Raji (cell line): Measurements from ENCODE around the gene CYP3A4.

Experiments used
- POLR2A ChIP-seq: IDR thresholded peaks from 2 replicates; pipeline ENCODE4 v1.6.1; 2011; ENCODE audit warnings: low read depth, low read length, control low read depth; ENCODE audit not compliant: insufficient read depth

Gene CYP3A4

DNA sequence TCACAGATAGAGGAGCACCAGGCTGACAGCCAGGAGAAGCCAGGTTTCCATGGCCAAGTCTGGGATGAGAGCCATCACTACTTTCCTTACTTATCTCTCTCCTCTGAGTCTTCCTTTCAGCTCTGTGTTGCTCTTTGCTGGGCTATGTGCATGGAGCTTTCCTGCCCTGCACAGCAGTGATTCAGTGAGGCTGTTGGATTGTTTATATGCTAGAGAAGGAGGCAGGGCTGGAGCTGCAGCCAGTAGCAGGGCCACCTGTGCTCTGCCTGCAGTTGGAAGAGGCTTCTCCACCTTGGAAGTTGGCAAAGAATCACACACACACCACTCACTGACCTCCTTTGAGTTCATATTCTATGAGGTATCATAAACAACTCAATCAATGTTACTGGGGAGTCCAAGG is at the start of gene CYP3A4:
CYP3A4 (minus strand) TSS at position 178 of the 400 bp plus-strand sequence; CDS start at position 75, 103 bp downstream.
- TF ChIP-seq POLR2A, result no peak

DNA sequence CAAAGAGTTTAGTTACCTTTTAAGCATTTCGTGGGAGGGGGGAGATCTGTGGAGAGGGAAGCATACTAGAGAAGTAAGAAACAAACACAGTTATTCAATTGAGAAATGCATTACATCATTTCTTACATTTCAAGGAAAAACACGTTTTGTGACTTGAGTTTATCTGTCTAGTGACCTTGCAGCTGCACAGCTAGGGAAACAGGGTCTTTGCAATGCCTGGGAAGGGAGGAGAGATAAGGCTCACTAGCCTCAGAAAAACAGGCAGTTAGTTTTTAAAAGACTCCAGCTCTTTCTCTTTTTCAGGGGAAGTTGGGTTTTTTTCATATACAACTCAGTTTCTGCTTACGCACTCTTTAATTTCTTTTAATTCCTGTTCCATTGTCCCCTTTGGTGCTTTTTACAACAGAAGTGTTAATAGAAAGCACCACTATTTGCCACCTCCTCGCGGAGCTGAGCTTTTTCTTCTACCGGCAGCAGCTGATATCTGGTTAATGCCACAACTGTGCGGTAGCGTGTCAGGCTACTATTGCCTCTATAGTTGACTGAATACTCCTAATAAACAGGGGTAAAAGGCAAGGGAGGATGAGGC is 49.4 kb upstream of the CYP3A4 start:
- no peak for TF ChIP-seq POLR2A

DNA sequence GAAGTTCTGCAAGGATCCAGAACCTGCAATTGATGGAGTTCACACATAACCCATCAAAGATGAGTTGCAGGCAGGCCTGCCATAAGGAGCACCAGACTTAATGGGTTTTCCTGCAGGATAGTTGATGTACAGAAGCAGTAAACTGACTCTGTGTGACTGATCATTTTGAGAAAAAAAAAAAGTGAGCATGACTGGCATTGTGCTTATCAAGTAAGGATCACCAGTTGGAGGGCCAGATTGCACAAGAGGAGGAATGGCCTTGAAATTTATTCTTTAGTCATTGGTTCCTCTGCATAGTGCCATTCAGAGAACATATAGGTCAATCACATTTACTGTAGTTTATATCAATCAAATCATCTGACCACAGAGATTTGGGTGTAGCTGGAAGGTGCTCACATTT is 47.6 kb upstream of the CYP3A4 start:
- no peak for TF ChIP-seq POLR2A

DNA sequence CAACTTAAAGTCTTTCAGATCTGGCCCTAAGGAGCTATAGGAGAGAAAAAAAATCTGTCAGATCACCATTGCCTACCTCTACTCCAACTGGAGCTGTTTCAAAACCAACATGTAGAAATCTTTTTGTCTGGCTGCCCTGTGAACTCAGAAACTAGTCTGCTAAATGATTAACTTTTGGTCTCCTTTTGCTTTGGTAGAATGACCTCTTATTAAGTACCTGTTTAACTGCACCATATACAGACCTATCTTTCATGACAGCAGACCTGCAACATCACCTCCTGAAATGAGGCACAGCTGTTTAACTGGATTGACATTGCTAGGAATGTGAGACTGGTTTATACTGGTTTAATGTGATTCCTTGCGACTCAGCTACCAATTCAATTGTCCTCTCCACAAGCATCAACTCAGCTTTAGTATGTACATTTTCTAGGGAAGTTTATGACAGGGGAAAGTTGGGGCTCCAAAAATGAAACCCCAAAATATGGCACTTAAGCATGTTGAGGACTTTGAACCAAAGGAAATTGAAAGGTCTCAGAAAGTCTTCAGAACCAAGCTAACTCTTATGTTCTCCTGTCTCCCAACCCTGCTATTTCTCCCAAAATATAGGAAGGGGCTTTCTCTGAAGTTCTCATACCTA is 45.7 kb upstream of the CYP3A4 start:
- no peak for TF ChIP-seq POLR2A

DNA sequence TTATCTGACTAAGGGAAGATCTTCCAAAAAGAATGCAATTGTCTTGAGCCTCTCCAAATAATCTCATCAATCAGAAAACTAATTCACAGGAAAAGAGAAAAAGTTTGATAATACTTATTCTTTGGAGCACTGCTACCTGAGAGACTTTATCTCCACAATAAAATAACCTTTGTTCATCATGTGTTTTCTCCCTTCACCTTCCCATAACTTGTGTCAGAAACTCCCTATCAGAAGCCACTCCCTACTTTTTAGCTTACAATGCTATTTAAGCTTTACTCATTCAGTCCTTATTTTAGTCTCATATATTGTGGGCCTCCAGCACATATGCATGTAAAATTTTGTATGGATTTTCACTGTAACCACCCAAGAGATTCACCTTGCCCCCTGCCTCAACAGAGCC is 44.8 kb upstream of the CYP3A4 start:
- TF ChIP-seq POLR2A, result no peak

DNA sequence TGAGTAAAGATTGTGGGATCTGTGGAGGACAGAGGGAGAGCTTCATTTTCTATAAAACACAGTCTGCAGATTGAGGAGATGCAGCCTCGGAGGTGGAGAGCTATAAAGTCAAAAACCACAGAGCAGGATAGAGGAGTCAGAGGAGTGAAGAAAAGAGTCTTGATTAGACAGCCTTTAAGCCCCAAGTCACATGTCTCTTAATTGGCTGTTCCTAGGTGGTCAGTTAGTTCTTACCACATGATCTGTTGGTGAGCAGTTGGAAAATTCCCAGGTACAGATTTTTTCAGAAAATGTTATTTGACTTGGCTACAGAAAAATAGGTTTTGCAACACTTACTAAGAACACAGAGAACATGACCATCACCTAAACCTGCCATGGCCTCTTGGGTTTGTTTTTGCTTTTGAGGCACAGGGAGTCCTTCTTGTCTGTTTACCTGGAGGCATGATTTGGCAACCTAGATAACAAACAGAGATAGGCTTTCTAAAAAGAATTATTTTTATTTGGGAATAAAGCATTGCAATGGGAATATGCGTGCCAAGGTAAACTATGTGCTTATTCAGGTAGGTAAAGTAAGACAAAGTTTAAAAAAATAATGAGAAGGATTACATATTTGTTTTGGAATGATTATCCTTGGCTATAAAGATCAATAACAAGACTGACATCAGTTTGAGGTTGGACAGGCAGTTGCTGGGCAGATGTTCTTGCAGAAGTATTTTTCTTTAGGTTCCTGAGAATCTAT is 43.2 kb upstream of the CYP3A4 start:
- no peak for TF ChIP-seq POLR2A

DNA sequence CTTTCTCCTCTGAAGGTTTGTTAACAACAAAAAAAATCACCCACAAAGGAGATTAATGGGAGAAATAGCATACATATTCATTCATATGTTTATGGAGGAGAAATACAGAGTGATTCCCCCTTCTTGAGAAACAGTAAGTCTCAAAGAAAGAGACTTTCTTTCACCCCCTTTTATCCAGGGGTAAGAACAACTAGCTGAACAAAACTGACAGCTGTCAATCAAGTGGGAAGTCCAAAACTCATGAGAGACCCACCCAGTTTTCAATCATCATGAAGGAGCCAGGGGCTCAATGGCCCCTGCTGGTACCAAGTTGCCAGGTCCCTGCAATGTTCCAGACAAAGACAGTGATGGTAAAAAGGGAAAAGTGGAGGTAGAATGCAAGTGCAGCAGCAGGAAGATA is 41.9 kb upstream of the CYP3A4 start:
- TF ChIP-seq POLR2A, result no peak

DNA sequence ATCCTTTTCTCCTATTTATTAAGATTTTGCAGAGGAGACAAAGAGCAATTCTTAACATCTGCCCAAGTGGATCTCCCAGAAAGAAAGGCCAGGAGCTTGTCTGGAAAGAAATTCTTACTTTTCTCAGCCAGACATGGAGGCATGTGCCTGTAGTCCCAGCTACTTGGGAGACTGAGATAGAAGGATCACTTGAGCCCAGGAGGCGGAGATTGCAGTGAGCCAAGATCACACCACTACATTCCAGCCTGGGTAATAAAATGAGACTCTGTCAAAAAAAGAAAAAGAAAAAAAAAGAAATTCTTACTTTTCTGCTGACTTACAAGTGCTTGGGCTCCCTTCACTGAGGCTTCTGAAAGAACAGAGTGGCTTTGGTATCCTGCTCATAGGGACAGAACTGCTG is 41.5 kb upstream of the CYP3A4 start:
- TF ChIP-seq POLR2A, result no peak

DNA sequence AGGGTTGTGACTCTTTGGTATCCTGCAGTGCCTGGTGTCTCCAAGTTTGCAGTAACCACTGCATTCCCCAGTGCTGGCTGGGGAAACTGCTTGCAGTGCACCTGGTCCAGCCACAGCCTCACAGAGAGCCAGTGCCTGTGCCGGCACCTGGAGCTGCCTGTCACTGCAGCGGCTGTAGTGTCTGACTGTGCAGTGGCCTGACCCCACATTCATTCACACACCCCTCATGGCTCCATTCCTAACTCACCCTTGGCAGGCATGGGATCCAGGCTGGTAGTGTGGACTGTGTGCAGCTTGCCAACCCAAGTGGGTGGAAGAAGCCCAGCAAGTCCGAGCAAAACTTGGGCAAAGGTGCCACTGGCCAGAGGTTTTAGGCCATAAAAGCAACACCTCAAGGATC is 40.1 kb upstream of the CYP3A4 start:
- TF ChIP-seq POLR2A, result no peak

DNA sequence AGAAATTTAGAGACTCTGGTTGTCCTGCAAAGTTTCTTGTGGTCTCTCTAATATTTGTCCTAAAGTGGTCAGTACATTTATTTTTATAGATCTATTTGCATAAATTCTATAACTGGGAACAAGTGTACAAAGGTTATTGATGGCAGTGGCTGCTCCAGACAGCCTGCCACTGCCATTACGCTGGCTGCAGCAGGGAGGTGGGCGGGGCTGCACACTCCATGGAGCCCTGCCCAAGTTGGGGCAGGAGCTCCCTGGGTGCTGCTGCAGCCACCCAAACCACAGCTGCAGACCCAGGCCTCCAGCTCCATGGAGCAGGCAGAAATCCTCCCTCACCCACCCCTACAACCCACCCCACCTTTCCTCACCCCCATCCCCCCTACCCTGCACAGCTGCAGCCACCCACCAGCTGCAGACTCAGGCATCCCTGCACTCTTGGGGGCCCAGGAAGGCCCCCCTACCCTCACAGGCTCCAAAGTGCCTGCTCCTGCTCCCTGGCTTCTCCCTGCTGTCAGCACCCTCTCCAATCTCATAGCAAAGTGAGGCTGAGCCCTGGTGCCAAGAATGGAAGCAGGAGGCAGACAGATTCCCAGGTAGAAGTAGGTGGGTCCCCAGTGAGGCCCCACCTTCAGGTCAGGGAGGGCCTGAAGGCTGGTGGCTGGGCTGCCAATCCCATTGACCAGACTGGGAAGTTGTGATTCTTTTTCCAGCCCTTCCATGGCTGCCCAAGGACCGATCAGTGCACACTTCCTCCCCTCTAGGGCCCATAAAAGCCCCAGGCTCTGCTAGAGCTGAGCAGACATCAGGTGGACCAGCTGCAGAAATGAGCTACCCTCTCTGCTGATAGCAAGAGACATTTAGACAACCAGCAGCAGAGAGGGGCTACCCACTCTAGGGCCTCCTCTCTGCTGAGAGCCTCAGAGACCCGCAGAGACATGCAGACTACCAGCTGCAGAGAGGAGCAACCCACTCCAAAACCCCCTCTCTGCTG is 39.0 kb upstream of the CYP3A4 start:
- no peak for TF ChIP-seq POLR2A

DNA sequence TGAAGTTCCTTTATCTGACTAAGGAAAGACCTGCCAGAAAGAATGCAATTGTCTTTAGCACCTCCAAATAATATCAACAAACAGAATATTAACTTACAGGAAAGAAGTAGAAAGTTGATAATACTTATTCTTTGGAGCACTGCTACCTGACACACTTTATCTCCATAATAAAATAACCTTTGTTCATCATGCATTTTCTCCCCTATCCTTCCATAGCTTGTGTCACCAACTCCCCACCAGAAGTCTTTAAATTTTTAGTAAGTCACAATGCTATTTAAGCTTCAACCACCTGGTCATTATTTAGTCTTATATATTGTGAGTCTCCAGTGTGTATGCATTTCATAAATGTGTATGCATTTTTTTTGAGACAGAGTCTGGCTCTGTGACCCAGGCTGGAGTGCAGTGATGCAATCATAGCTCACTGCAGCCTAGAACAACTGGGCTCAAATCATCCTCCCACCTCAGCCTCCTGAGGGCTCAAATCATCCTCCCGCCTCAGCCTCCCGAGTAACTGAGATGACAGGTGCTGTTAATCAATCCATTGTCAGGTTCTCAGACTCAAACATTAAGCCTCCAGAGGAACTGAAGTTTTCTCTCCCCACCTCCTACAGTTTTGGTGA is 36.5 kb upstream of the CYP3A4 start:
- TF ChIP-seq POLR2A, result no peak

DNA sequence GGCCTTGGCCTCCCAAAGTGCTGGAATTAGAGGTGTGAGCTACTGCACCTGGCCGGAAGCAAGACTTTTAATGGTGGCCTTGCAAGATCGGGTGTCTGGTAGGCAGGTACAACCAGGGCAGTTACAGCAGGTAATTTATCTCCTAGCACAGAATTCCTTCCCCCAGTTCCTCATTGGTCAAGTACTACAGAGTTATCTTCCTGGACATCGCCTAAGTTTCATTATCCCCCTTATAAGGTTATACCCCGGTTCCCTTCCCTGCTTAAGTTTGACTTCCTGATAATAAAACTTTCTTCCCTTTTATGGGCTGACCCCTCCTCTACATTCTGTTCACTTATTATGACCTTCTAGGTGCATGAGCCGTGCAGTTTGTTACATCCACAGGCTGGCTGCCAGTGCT is 24.8 kb upstream of the CYP3A4 start:
- no peak for TF ChIP-seq POLR2A

DNA sequence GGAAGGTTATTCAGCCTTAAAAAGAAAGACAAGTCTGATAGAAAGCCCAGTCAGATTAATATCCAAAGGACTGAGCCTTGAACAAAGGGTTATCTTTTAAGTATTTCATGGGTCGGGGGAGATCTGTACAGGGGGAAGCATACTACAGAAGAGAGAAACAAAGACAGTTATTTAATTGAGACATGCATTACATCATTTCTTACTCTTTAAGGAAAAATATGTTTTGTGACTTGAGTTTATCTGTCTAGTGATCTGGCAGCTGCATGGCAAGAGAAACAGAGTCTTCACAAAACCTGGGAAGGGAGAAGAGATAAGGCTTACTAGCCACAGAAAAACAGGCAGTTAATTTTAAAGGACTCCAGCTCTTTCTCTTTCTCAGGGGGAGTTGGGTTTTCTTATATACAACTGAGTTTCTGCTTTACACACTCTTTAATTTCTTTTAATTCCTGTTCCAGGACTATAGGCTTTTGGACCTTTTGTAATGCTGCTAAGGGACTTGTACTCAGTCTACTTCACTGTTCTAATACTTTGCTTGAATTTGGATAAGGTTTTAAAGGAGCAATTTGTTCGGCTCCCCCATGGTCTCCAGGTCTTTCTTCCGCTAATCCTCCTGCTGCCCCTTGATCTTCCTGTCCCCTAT is 23.0 kb upstream of the CYP3A4 start:
- no peak for TF ChIP-seq POLR2A

DNA sequence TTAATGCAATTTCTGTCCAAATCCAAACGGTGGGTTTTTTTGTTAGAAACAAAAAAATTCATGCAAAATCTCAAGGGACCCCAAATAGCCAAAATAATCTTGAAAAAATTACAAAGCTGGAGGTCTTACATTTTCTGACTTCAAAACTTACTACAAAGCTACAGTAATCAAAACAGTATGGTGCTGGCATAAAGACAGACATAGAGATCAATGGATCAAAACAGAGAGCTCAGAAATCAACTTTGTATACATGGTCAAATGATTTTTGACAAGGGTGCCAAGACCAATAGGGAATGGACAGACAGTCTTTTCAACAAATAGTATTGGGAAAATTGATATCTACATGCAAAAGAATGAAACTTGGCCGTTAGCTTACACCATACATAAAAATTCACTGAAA is 21.7 kb upstream of the CYP3A4 start:
- no peak for TF ChIP-seq POLR2A
